ENCODE results near the gene NREP.

NREP gene

GRCh38 chr5:111792471-111793058 is 35.6 kb upstream of the NREP start:
- no peak for DNase-seq (ENCODE audit: low read depth)
- no peak for TF ChIP-seq CTCF (IDR thresholded peaks at IDR 0.05; ENCODE audit: low read depth, low read length, missing control alignments)
- H3K4me3 ChIP-seq (ENCODE audit: low read depth, low read length): no peak overlapping the region

- TF ChIP-seq CTCF (IDR thresholded peaks at IDR 0.05; ENCODE audit: low read depth, low read length, missing control alignments): no peak
- no peak overlapping the region for H3K4me3 ChIP-seq (ENCODE audit: low read depth, low read length)
- no peak for DNase-seq (ENCODE audit: low read depth)
Observed at GRCh38 chr5:111790295-111790694, 33.3 kb upstream of the NREP start.

GRCh38 chr5:111787006-111787405 is 30.0 kb upstream of the NREP start:
- no peak for DNase-seq (ENCODE audit: low read depth)
- H3K4me3 ChIP-seq (ENCODE audit: low read depth, low read length): no peak overlapping the region
- TF ChIP-seq CTCF (IDR thresholded peaks at IDR 0.05; ENCODE audit: low read depth, low read length, missing control alignments): no peak

GRCh38 chr5:111784491-111785181 is 27.6 kb upstream of the NREP start:
- no peak for TF ChIP-seq CTCF (IDR thresholded peaks at IDR 0.05; ENCODE audit: low read depth, low read length, missing control alignments)
- no peak for DNase-seq (ENCODE audit: low read depth)
- no peak overlapping the region for H3K4me3 ChIP-seq (ENCODE audit: low read depth, low read length)

GRCh38 chr5:111783537-111783936 is 26.5 kb upstream of the NREP start:
- no peak for DNase-seq (ENCODE audit: low read depth)
- TF ChIP-seq CTCF (IDR thresholded peaks at IDR 0.05; ENCODE audit: low read depth, low read length, missing control alignments): no peak
- H3K4me3 ChIP-seq (ENCODE audit: low read depth, low read length): no peak overlapping the region

- H3K4me3 ChIP-seq (ENCODE audit: low read depth, low read length): no peak overlapping the region
- TF ChIP-seq CTCF (IDR thresholded peaks at IDR 0.05; ENCODE audit: low read depth, low read length, missing control alignments): no peak
- DNase-seq (ENCODE audit: low read depth): no peak
Observed at GRCh38 chr5:111782216-111782615, 25.2 kb upstream of the NREP start.

- no peak for DNase-seq (ENCODE audit: low read depth)
- H3K4me3 ChIP-seq (ENCODE audit: low read depth, low read length): no peak overlapping the region
- TF ChIP-seq CTCF (IDR thresholded peaks at IDR 0.05; ENCODE audit: low read depth, low read length, missing control alignments): no peak
Observed at GRCh38 chr5:111781200-111781599, 24.2 kb upstream of the NREP start.

All from GM12864 (cell line).